ENCODE measurements around the gene GULP1.

The GULP1 gene

DNA sequence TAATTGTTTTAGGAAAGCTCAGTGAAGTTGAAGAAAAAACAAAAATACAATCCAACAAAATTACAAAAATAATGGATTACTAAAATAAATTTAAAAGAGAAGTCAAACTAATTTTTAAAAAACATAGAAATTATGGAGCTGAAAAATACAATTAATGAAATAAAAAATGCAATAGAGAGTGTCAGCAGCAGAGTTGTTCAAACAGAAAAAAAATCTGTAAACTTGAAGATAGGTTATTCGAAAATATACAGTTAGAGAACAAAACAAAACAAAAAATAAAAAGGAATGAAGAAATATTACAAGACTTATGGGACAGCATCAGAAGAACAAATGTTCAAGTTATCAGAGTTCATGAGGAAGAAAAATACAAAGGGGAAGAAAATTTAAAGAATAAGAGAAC, 114.7 kb downstream of the GULP1 start:
- FAIRE-seq (no peak), DNase-seq (ENCODE audit: extremely low spot score, insufficient read length, low read depth) (no peak)

DNA sequence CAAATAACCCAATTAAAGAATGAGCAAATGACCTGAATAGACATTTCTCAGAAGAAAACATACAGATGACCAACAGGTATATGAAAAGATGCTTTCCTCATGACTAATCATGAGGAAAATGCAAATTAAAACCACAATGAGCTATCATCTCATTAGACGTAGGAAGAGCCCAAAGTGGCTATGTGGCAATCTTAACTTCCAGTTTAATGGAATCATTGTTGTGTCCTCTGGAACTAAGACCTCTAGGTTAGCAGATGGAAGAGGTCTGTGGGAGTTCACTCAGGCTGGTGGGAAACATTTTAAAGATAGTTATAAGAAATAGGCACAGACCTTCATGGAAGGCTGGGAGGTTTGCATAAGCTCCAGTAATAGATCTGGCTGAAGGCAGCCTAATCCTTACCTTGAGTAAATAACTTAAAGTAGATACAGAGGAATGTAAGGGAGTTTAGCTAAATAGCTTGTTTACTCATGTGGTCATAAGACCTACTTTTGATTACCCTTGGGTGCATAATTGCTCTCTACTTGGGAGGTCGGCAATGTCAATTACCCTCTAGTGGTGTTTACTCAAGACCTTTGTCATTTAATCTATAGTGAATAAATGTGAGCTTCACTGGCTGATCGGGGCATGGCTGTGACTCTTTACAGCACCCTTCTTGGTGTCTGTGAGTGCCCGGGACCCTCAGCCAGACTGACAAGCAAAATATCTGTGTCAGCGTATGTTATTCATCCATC, 119.0 kb downstream of the GULP1 start:
- FAIRE-seq = no peak

DNA sequence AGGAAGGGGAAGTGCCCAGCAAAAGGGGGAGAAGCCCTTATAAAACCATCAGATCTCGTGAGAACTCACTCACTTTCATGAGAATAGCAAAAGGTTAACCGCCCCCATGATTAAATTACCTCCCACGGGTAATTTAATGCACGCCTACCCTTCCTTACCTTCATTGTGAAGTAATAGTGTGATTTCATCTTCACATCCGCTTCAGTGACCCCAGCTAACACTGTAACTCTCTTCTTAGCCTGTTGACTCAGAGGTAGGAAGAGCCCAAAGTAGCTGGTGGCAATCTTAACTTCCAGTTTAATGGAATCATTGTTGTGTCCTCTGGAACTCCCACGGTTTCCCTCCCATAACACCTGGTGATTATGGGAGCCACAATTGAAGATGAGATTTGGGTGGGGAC, 120.5 kb downstream of the GULP1 start:
- DNase-seq (ENCODE audit: extremely low spot score, insufficient read length, low read depth) (no peak), FAIRE-seq (no peak)

More for the DNA sequence above, 119.0 kb downstream of the GULP1 start:
- no peak for DNase-seq (ENCODE audit: extremely low spot score, insufficient read length, low read depth)

DNA sequence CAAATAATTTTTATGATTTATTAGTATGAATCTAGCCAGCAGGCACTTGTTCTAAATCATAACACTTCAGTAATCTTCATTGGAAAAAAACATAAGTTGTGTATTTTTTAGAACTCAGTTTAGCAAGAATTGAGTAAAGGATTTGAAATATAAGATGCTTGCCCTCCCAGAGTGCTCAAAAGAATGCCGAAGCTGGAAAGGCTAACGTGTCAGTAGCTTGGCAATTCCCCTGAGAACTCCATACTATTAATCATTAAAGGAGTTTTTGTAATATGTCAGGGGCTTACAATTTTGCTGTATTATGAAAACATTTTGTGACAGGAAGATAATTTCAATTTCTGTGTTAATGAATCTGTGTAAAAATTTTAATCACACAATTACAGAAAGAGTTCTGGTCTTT, 122.7 kb downstream of the GULP1 start:
- DNase-seq (ENCODE audit: extremely low spot score, insufficient read length, low read depth) (no peak), FAIRE-seq (no peak)

DNA sequence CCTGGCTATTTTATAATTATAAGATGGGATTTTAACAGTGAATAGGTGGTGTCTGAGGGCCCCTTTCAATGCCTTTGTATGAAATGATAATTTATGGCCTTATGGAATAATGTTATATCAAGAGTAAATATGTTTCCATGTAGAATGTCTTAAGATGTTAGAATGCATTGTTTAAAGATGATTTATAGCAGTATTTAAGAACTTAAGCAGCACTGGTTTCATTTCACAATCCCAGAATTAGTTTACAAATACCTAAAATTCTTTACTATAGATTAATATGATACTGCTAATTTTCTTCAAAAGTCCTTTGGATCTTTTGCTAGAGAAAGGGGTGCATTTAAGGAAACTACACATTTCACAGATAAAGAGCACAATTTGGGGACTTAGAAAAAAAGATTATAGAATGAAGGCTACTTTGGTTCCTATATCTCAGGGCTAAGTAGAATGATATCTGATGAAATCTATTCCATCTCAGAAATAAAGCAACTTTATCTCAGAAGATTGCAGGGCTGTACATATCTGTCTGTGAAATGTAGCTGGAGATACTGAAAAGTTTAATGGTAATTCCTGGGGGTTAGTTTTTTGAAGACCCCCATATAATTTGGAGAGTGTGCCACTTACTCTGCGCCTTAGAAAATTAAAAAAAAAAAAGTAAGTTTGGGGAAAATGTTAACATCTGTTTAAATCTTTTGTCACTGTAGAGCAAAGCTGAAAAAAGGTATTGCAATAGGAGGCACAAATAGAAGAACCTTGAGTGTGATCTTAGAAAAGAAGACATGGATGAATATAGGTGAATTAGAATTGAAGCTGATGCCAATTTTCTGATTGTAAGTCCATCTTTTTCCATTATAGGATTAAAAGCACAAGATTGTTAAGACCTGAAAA, 123.4 kb downstream of the GULP1 start:
- no peak for DNase-seq (ENCODE audit: extremely low spot score, insufficient read length, low read depth)
- no peak for FAIRE-seq

DNA sequence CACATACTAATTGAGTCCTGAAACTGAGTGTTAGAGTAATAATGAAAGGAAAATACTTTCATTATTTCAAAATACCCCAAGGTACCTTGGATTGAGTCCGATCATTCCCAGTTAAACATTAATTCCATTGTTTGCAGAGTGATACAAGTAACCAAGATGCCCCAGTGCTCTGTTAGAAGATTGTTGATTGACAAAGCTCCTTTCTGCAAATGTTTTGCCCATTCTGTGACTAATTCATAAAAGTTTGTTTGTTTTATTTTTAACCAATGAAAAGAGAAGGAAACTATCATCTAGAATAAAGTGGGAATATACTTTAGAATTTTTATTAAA, 124.0 kb downstream of the GULP1 start:
- FAIRE-seq = no peak

DNA sequence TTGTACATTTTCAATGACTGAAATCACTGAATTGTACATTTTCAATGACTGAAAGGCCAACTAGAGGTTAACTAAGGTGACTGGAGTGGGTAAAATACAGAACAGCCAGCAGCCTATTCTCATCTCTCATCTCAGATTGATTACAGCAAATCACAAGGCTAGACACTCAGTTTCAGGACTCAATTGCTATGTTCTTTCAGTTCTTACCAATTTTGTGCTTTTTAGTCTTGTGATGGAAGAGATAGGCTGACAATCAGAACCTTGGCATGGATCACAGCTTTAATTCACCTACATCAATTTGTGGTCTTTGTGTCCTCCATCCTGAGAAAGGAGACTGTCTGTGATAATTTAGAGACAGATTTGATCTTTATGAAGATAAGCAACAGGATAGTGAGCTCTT, 124.7 kb downstream of the GULP1 start:
- no peak for FAIRE-seq
- no peak for DNase-seq (ENCODE audit: extremely low spot score, insufficient read length, low read depth)

More for the DNA sequence above, 124.0 kb downstream of the GULP1 start:
- no peak for DNase-seq (ENCODE audit: extremely low spot score, insufficient read length, low read depth)

DNA sequence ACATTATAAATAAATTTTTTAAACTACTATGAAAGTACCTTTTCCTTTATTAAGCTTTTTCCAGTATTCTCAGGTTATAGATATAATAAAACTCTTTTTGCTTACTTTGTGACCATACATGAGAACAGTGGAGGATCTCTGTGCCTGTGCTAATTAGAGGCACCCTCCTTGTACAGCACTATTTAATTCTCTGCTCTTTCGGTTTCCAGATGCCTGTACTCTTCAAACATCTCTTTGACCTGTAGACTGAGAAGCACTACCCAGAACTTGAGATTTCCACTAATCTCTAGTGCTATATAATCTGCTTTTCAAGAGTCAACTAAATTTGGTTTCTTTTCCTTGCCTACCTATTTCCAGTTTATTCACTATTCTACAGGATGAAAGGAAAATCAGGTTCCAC, 131.1 kb downstream of the GULP1 start:
- FAIRE-seq (no peak), DNase-seq (ENCODE audit: extremely low spot score, insufficient read length, low read depth) (no peak)

DNA sequence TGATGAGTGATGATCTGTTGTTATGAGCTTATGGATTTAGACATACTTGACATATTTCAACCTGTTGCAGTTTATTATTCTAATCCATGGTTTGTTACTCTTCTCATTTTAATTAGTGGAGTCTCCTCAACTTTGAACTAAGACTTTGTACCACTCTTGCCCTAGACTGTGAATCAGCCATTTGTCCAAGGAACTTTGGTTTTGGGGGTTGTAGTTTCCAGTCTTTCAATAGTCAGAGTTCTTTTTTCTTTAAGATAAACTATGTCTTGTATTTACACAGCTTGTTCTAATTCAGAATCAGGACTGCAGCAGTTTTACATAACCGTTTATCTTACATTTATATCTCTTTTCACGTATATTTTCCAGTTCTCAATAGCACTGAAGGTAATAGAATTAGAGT, 133.6 kb downstream of the GULP1 start:
- no peak for DNase-seq (ENCODE audit: extremely low spot score, insufficient read length, low read depth)
- no peak for FAIRE-seq

DNA sequence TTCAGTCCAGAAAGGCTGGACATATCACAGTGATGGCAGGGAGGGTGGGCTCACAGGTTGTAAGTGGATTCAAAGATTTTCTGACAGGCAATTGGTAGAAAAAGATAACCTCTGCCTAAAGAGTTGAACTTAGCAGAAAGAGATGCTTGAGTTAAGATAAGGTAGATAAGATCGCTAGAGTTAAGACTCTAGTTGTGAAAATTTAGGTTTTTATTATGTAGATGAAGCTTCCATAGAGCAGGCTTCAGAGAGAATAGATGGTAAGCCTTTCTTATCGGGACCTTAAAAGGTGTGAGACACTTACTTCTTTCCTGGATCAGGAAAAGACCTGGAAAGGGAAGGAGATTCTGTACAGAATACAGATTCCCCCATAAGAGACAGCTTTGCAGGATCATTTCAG, 134.4 kb downstream of the GULP1 start:
- no peak for DNase-seq (ENCODE audit: extremely low spot score, insufficient read length, low read depth)
- no peak for FAIRE-seq

DNA sequence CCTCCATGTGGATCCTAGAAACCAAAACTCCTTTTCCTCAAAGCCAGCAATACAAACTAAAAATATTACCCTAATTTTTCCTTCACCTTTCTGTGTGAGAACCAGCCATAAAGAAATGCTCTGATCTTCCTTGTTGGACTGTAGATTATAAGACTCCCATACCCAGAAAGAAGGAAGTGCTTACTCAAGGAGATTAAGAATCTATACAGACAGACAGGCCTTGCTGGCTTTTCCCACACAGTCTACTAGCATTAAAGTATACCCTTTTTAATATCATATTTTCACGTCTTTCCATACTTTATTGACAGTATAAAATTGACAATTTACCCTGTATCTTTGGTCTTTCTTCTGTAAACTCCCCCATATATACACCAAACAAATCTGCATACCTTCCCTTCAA, 139.0 kb downstream of the GULP1 start:
- FAIRE-seq (no peak), DNase-seq (ENCODE audit: extremely low spot score, insufficient read length, low read depth) (no peak)

DNA sequence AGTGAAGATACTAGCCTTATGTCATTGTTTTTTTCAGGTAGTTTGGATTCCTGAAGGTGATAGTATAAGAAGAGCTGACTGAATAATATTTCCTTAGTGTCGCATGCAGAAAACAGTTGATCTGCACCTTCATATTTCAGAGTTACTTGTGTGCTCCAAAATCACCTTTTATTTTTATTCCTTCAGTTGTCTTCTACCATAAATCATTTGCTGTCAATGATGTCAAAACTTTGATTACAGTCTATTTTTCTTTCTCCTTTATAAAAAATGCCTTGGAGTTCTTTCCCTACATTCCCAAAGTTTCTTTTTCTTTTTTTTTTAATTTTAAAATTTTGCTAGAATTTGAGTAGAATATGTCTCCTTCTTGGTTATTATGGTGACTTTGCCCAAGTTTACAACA, 142.3 kb downstream of the GULP1 start:
- DNase-seq (ENCODE audit: extremely low spot score, insufficient read length, low read depth) = no peak

DNA sequence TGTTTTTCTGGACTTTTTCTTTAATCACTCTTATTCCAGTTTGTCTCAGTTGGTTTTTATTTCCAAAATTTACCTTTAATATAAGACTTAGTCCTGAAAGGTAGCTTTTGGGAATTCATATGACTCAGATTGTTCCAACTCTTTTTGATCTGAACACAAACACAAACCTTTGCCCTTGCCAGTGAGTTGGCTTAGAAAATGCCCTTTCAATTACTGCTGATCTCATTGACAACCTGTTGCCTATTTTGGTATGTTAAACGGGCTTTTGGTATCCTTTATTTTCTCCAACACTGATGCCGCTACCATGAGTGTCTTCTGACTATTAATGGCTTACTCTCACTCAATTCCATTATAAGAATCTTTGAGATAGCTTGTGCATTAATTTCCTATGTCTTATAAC, 143.4 kb downstream of the GULP1 start:
- FAIRE-seq = no peak

More for the DNA sequence above, 142.3 kb downstream of the GULP1 start:
- no peak for FAIRE-seq

DNA sequence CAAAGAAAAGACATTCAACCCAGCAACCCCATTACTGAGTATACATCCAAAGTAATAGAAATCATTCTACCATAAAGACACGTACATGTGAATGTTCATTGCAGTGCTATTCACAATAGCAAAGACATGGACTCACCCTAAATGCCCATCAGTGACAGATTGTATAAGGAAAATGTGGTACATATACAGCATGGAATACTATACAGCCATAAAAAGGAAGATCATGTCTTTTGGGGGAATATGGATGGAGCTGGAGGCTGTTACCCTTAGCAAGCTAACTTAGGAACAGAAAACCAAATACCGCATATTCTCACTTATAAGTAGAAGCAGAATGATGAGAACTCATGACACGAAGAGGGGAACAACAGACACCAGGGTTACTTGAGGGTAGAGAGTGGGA, 145.9 kb downstream of the GULP1 start:
- DNase-seq (ENCODE audit: extremely low spot score, insufficient read length, low read depth) (no peak), FAIRE-seq (no peak)

More for the DNA sequence above, 143.4 kb downstream of the GULP1 start:
- no peak for DNase-seq (ENCODE audit: extremely low spot score, insufficient read length, low read depth)

DNA sequence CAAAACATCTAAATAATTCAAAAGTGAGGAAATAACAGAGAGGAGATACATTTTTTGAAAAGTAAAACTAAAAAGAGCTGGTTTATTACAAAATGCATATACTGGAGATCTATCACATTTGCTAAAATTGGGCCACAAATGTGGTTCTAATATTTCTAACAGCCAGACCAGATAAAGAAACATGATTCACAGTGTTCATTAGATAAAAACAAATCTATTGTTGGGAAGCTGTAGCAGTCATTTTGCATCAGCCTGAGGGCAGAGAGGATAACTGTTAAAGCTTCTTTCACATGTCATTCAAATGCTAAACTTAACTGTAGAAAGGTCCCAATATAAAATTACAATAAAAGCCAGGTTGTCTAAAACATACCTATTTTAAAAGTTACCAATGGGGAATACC, 148.3 kb downstream of the GULP1 start:
- DNase-seq (ENCODE audit: extremely low spot score, insufficient read length, low read depth) (no peak), FAIRE-seq (no peak)

DNA sequence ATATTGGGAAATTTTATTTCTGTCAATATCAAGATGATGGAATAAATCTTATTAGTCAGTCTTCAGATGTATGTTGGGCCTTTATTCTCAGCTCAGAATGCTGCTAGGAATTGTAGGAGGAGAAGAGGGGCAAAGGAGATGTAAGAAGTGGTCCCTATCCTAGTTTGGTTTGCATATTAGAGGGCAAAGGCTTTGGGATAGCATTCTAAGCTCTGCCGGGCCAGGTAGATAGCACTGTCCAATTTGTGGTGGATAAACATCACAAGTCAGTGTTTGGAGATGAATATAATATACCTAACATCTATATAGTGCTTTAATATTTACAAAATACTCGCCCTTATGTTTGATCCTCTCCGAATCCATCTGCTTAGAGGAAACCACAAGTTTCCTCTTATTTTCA, 149.2 kb downstream of the GULP1 start:
- FAIRE-seq (no peak), DNase-seq (ENCODE audit: extremely low spot score, insufficient read length, low read depth) (no peak)

DNA sequence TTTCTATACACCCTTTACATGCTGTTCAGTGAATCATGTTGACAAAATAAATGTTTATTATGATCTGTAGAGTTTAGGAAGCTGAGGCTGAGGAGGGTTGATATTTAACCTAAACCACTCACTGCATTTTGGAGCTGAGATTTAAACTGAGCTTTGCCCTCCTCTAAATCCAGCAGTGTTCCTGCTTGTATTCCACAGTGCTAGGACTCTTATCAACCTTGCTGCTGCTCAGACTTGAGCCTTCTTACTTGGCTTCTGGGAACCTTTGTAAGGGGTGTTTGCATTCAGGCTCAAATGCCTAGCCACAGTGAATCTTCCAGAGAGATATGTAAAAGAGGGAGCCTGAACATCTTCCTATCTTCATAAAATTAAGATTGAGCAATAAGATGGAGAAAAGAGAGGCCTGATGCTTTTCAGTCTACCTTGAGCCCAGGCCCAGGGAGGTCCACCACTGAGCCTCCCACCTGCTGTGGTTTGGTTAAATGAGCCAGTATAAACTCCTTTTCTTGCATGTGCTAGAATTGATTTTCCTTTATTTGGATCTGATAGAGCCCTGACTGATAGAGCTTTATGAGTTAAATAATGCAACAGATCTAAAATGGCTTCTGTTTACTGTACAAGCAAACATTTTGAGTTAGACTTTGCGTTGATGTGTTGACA, 149.7 kb downstream of the GULP1 start:
- no peak for FAIRE-seq
- DNase-seq (ENCODE audit: extremely low spot score, insufficient read length, low read depth) = no peak

DNA sequence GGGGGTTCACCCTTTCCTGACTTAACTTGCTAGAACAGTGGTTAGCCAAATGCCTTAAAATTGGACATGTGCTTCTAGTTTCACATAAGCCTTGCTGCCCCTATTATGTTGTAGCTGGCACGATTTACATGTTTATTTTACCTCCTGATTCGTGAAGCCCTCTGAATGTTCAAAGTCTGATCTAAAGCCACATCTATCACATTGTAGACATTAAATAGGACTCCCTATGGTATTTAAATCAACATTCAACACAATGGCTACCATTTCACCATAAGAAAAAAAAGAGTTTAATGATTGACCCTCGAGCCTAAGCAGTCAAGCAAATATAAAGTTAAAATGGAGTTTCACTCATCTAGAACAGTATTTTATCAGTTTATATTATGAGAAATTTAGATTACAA, 151.5 kb downstream of the GULP1 start:
- no peak for DNase-seq (ENCODE audit: extremely low spot score, insufficient read length, low read depth)
- FAIRE-seq = no peak

DNA sequence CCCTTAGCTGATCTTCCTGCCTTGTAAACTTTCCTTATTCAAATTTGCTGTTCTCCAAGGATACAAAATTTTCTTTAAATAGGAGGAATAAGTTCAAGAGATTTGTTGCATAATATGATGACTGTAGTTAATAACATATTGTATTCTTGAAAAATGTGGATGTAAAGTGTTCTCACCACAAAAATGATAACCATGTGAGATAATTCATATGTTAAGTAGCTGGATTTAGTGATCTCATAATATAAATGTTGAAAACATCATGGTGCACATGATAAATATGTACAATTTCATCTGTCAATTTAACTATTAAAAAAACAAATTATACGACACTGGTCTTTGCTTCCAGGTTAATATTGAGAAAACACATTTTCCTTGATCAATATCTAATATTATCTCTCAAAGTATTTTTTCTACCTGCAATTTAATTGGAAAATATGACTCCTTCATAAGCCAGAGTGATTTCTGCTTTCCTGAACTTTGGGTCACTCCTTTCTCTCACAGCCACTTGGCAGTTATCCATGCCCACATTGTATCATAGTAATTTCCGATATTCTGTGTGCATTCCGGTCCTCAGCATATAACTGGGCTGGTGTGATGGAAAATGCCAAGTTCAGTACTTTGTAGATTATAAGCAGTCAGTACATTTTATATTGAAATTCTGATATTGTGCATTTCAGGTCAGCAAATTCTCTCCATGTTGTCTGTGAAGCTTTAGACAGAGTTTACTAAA, 152.6 kb downstream of the GULP1 start:
- FAIRE-seq = no peak
- no peak for DNase-seq (ENCODE audit: extremely low spot score, insufficient read length, low read depth)

DNA sequence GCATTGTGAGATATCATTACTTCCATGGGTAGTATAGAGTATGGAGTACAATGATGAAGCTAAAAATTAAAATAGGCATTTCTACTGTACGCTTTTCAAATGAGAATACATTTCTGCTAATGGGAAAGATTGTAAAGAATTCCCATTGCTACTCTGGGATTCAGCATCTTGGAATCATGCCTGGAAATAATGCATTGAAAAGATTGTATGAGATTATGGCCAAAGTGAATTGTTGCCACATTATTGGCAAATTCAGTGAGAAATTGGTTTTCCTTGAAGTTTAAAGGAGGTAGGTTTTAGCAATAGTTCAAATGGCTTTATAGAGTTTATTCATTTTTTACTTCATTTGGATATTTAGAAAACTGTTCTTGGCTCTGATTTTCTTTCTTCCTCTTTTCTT, 157.9 kb downstream of the GULP1 start:
- no peak for DNase-seq (ENCODE audit: extremely low spot score, insufficient read length, low read depth)
- FAIRE-seq = no peak
